Measurements from ENCODE around the gene SLC25A48. TPM values are rescaled to one million over a fixed set of nuclear protein-coding genes. Genes with fewer than 3 reads are reported as not detected.

SLC25A48 gene
- polyA plus RNA-seq, 1 donor (not counting 4 experiments of a cell fraction or from before 2014, with no cell fraction given) = not detected

GRCh38 chr5:135859641-135860040 lies 25.2 kb downstream of the SLC25A48 start:
- no peak for TF ChIP-seq EZH2 (IDR thresholded peaks at IDR 0.05; ENCODE audit: low read length)
- dilution Hi-C loops (cut with MboI; ENCODE audit: extremely low pct_ligation_motif_present, low sequenced_read_pairs) = no loop called here
- Histone ChIP-seq H3K27ac (ENCODE audit: control insufficient read depth, insufficient read depth, low read length) (no peak overlapping the region), H3K9me3 (ENCODE audit: control insufficient read depth, low read depth, low read length) (no peaks in the 10 kb centered on the region), H3K79me2 (ENCODE audit: control insufficient read depth, insufficient read depth, low read length) (no peaks in the 10 kb centered on the region), H3K36me3 (ENCODE audit: control insufficient read depth in 2 of 2, extremely low read depth in 1 of 2, insufficient read depth in 2 of 2, low read length in 2 of 2) (no peaks in the 10 kb centered on the region), H2AFZ (ENCODE audit: control insufficient read depth, low read length) (no peak overlapping the region), H3K27me3 (ENCODE audit: control insufficient read depth, extremely low read depth, insufficient read depth, low read length) (peaks cover 8% of the 10 kb centered on the region), H3K4me2 (ENCODE audit: control insufficient read depth, extremely low read depth, insufficient read depth, low read depth, low read length) (no peak overlapping the region), H4K20me1 (ENCODE audit: control insufficient read depth, extremely low read depth, insufficient read depth, low read length) (no peaks in the 10 kb centered on the region), H3K9ac (ENCODE audit: control insufficient read depth, extremely low read depth, insufficient read depth, low read length) (no peak overlapping the region), H3K4me3 (ENCODE audit: control insufficient read depth in 2 of 3, extremely low read depth in 1 of 3, insufficient read depth in 2 of 3, low read depth in 1 of 3, low read length in 3 of 3) (no peak overlapping the region), H3K9me1 (ENCODE audit: control insufficient read depth, extremely low read depth, insufficient read depth, low read length) (no peaks in the 10 kb centered on the region), H3K4me1 (ENCODE audit: control insufficient read depth, extremely low read depth, insufficient read depth, low read length) (no peaks in the 10 kb centered on the region)
- FAIRE-seq (no peak), DNase-seq (ENCODE audit: low read depth, low spot score) (no peak)

GRCh38 chr5:135861641-135862040 lies 27.2 kb downstream of the SLC25A48 start:
- Histone ChIP-seq H3K27me3 (ENCODE audit: control insufficient read depth, extremely low read depth, insufficient read depth, low read length) (peaks cover 3% of the 10 kb centered on the region), H3K36me3 (ENCODE audit: control insufficient read depth in 2 of 2, extremely low read depth in 1 of 2, insufficient read depth in 2 of 2, low read length in 2 of 2) (no peaks in the 10 kb centered on the region), H3K4me2 (ENCODE audit: control insufficient read depth, extremely low read depth, insufficient read depth, low read depth, low read length) (no peak overlapping the region), H3K9me1 (ENCODE audit: control insufficient read depth, extremely low read depth, insufficient read depth, low read length) (no peaks in the 10 kb centered on the region), H3K4me3 (ENCODE audit: control insufficient read depth in 2 of 3, extremely low read depth in 1 of 3, insufficient read depth in 2 of 3, low read depth in 1 of 3, low read length in 3 of 3) (no peak overlapping the region), H4K20me1 (ENCODE audit: control insufficient read depth, extremely low read depth, insufficient read depth, low read length) (no peaks in the 10 kb centered on the region), H2AFZ (ENCODE audit: control insufficient read depth, low read length) (no peak overlapping the region), H3K79me2 (ENCODE audit: control insufficient read depth, insufficient read depth, low read length) (no peaks in the 10 kb centered on the region), H3K4me1 (ENCODE audit: control insufficient read depth, extremely low read depth, insufficient read depth, low read length) (no peaks in the 10 kb centered on the region), H3K9ac (ENCODE audit: control insufficient read depth, extremely low read depth, insufficient read depth, low read length) (no peak overlapping the region), H3K9me3 (ENCODE audit: control insufficient read depth, low read depth, low read length) (no peaks in the 10 kb centered on the region), H3K27ac (ENCODE audit: control insufficient read depth, insufficient read depth, low read length) (no peak overlapping the region)
- FAIRE-seq (no peak), DNase-seq (ENCODE audit: low read depth, low spot score) (no peak)
- TF ChIP-seq EZH2 (IDR thresholded peaks at IDR 0.05; ENCODE audit: low read length) (no peak), CTCF (optimal IDR thresholded peaks at IDR 0.05 in 1 of 3, IDR thresholded peaks at IDR 0.05 in 1 of 3, conservative IDR thresholded peaks at IDR 0.05 in 1 of 3; ENCODE audit: extremely low read depth in 1 of 3, insufficient read depth in 2 of 3, low read length in 3 of 3) (no peak)
- dilution Hi-C loops (cut with MboI; ENCODE audit: extremely low pct_ligation_motif_present, low sequenced_read_pairs) = no loop called here

- Histone ChIP-seq H4K20me1 (ENCODE audit: control insufficient read depth, extremely low read depth, insufficient read depth, low read length) (no peaks in the 10 kb centered on the region), H3K27ac (ENCODE audit: control insufficient read depth, insufficient read depth, low read length) (no peak overlapping the region), H3K4me2 (ENCODE audit: control insufficient read depth, extremely low read depth, insufficient read depth, low read depth, low read length) (no peak overlapping the region), H3K9ac (ENCODE audit: control insufficient read depth, extremely low read depth, insufficient read depth, low read length) (no peak overlapping the region), H3K27me3 (ENCODE audit: control insufficient read depth, extremely low read depth, insufficient read depth, low read length) (no peaks in the 10 kb centered on the region), H3K9me3 (ENCODE audit: control insufficient read depth, low read depth, low read length) (no peaks in the 10 kb centered on the region), H3K9me1 (ENCODE audit: control insufficient read depth, extremely low read depth, insufficient read depth, low read length) (no peaks in the 10 kb centered on the region), H3K4me3 (ENCODE audit: control insufficient read depth in 2 of 3, extremely low read depth in 1 of 3, insufficient read depth in 2 of 3, low read depth in 1 of 3, low read length in 3 of 3) (no peak overlapping the region), H2AFZ (ENCODE audit: control insufficient read depth, low read length) (no peak overlapping the region), H3K36me3 (ENCODE audit: control insufficient read depth in 2 of 2, extremely low read depth in 1 of 2, insufficient read depth in 2 of 2, low read length in 2 of 2) (no peaks in the 10 kb centered on the region), H3K4me1 (ENCODE audit: control insufficient read depth, extremely low read depth, insufficient read depth, low read length) (no peaks in the 10 kb centered on the region), H3K79me2 (ENCODE audit: control insufficient read depth, insufficient read depth, low read length) (no peaks in the 10 kb centered on the region)
- no peak for TF ChIP-seq CTCF (optimal IDR thresholded peaks at IDR 0.05 in 1 of 3, IDR thresholded peaks at IDR 0.05 in 1 of 3, conservative IDR thresholded peaks at IDR 0.05 in 1 of 3; ENCODE audit: extremely low read depth in 1 of 3, insufficient read depth in 2 of 3, low read length in 3 of 3)
- TF ChIP-seq EZH2 (IDR thresholded peaks at IDR 0.05; ENCODE audit: low read length) = no peak
- FAIRE-seq (no peak), DNase-seq (ENCODE audit: low read depth, low spot score) (no peak)
- dilution Hi-C loops (cut with MboI; ENCODE audit: extremely low pct_ligation_motif_present, low sequenced_read_pairs) = no loop called here
Observed at GRCh38 chr5:135862086-135862485, 27.6 kb downstream of the SLC25A48 start.

Data from keratinocyte (primary cell).